AG10803 (cell line): ENCODE measurements around the gene RILPL2.

Experiments used
- DNase-seq: peaks from one replicate; pipeline ENCODE4 v3.0.0; 2010; ENCODE audit warnings: low read depth
- H3K4me3 ChIP-seq: 2 replicates; pipeline ENCODE4 v1.5.1; 2011; ENCODE audit warnings: mild to moderate bottlenecking, low read length, control low read depth
- TF ChIP-seq, protein P1 (sequence below): conservative IDR thresholded peaks from 2 replicates; pipeline ENCODE4 v1.5.1; 2011; ENCODE audit warnings: mild to moderate bottlenecking, low read length, control low read depth, inconsistent platforms

Gene RILPL2

GRCh38 chr12:123404581-123404980 lies 31.9 kb downstream of the RILPL2 start:
- H3K4me3 ChIP-seq: no peak overlapping the region
- TF ChIP-seq, protein P1, sequence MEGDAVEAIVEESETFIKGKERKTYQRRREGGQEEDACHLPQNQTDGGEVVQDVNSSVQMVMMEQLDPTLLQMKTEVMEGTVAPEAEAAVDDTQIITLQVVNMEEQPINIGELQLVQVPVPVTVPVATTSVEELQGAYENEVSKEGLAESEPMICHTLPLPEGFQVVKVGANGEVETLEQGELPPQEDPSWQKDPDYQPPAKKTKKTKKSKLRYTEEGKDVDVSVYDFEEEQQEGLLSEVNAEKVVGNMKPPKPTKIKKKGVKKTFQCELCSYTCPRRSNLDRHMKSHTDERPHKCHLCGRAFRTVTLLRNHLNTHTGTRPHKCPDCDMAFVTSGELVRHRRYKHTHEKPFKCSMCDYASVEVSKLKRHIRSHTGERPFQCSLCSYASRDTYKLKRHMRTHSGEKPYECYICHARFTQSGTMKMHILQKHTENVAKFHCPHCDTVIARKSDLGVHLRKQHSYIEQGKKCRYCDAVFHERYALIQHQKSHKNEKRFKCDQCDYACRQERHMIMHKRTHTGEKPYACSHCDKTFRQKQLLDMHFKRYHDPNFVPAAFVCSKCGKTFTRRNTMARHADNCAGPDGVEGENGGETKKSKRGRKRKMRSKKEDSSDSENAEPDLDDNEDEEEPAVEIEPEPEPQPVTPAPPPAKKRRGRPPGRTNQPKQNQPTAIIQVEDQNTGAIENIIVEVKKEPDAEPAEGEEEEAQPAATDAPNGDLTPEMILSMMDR: no peak
- no peak for DNase-seq

DNA sequence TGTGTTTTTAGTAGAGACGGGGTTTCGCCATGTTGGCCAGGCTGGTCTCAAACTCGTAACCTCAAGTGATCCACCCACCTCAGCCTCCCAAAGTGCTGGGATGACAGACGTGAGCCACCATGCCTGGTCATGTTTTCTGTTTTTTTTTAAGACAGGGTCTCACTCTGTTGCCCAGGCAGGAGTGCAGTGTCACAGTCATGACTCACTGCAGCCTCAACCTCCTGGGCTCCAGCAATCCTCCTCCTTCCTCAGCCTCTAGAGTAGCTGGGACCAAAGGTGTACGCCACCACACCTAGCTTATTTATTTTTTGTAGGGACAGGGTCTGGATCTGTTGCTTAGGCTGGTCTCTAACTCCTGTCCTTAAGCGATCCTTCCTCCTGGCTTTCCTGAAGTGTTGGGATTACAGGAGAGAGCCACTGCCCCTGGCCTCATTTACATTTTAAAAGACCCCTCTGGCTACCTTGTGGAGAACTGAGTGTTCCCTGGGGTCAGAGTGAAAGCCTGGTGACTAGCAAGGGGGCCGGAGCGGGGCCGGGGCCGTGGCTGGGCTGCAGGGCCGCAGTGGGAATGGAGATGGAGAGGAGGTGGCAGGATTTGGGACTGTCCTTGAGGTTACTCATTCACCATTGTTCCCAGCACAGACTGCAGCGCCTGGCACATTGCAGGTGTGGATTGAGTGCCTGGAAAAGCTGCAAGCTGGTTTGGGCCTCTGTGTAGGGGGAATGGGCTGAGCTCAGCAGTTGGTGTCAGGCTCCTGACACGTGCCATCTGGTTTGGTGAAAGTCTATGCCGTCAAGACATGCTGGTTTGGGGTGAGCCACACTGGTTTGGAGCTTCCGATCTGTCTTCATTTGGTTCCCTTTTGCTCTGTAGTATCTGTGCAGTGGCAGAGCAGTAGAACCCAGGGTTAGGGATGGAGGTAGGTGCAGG lies 34.5 kb downstream of the RILPL2 start:
- H3K4me3 ChIP-seq: no peak overlapping the region
- TF ChIP-seq, protein P1: no peak
- no peak for DNase-seq

DNA sequence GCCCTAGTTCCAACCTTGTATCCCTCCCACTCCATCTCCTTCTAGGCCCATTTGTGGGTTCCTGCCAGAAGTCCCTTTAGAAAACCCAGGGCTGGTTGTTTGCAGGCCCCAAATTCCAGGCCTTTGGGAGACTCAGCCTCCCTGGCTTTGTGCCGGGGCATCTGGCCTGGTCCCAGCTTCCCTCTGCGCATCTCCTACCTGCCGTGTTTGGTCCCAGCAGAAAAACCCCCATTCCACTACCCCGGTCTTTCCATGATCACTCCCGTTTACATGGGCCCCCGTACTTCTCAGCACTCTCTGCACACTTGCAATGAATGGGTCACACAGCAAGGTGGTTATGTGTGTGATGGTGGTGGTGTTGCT lies 37.2 kb downstream of the RILPL2 start:
- TF ChIP-seq, protein P1: no peak
- H3K4me3 ChIP-seq: peak overlapping the region; percentile 7; the same call in 1 of the 2 replicates
- no peak for DNase-seq

- DNase-seq: peak; percentile 81
- H3K4me3 ChIP-seq: peak overlapping the region; percentile 7; the same call in 1 of the 2 replicates
- TF ChIP-seq, protein P1: no peak
Observed at GRCh38 chr12:123398550-123399254, 37.8 kb downstream of the RILPL2 start.

DNA sequence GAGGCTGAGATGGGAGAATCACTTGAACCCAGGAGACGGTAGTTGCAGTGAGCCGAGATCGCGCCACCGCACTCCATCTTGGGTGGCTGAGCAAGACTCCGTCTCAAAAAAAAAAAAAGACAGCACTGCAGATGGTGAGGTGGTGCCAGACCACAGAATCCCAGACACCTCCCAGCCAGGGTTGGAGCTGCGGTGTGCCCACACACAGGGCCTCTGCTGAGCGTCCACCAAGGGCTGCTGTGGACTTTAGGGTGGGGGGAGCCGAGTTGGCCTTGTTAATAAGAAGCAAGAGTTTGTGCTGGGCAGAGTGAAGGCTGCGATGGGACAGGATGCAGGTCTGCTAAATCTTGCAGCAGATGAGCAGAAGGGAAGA lies 38.3 kb downstream of the RILPL2 start:
- TF ChIP-seq, protein P1: no peak
- H3K4me3 ChIP-seq: no peak overlapping the region; the same call in 1 of the 2 replicates
- peak; percentile 55 for DNase-seq

DNA sequence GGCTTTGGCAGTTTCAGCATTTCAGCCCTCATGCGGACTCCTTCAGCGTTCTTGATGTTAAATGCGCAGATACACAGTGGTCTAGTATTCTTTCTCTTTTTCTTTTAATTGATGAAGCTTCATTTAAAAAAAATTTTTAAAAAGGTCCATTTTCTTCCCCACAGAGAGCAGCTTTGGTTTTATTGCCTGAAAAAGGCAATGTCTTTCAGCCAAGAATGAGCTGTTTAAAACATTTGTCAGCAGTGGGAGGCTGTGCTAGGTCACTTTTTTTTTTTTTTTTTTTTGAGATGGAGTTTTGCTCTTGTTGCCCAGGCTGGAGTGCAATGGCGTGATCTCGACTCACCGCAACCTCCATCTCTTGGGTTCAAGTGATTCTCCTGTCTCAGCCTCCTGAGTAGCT lies 39.1 kb downstream of the RILPL2 start:
- TF ChIP-seq, protein P1: no peak
- no peak overlapping the region for H3K4me3 ChIP-seq
- peak; percentile 45 for DNase-seq
